HG03575 (cell line): ENCODE measurements around the gene CCR9.

ENCODE experiments used
- ATAC-seq: cut with Tn5 transposase; IDR thresholded peaks from one replicate; pipeline ENCODE4 v1.9.1; 2021; ENCODE audit not compliant: unreplicated experiment, insufficient number of reproducible peaks, low FRiP score; ENCODE audit errors: extremely low read depth

CCR9 gene

DNA sequence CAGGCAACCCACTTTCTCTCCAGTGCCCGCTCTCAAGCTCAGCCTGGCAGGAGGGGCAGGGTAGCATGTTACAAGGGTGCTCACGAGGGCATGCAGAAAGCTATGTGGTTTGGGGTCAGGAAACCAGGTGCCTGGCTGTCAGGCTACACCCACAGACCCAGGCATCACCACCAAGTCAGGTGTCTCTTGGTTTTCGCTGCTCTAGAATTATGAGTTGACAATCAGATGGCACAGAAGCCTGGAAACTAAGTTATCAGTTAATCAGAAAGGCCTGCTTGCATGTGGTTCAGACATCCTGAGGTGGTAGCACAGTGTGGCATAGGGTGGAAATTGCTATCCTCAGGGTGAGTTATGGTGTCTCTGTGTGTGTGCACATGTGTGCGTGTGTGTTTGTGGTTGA, 16.2 kb upstream of the CCR9 start:
- no peak for ATAC-seq

GRCh38 chr3:45871780-45872179, 14.6 kb upstream of the CCR9 start:
- ATAC-seq: no peak

- ATAC-seq: no peak
Observed at GRCh38 chr3:45872569-45872968, 13.8 kb upstream of the CCR9 start.

DNA sequence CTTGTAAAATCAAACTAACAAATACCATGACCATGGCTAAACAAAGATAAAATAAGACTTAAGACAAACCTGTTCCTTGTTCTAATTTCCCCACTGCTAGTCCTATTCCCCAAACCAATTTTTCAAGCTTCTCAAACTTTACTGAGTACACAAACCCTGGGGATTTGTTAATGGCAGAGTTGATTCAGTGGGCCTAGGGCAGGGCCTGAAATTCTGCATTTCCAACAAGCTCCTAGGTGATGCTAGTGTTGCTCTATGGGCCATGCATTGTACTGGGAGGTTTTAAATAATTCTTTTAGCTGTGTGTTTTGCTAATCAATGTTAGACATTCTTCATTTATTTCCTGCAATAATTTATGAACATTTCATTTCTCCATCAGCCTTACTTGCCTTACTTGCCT, 13.3 kb upstream of the CCR9 start:
- ATAC-seq: no peak

GRCh38 chr3:45873638-45874037, 12.7 kb upstream of the CCR9 start:
- no peak for ATAC-seq

- ATAC-seq: no peak
Observed at GRCh38 chr3:45874677-45875346, 11.5 kb upstream of the CCR9 start.

GRCh38 chr3:45878124-45878523, 8.2 kb upstream of the CCR9 start:
- no peak for ATAC-seq

DNA sequence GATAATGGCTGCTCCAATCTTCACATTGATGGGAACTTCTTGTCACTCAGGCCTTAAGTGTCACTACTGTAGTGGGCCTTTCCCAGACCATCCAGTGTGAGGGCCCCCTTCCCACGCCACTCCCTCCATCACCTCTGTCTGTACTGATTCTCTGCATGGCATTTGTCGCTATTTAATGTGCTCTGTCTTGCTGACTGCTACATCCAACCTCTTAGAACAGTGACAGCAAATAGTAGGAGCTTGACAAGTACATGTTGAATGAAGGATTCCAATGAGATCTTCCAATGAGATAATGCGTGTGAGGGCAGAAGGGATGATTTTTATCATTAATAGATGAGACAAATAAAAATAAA, 5.6 kb upstream of the CCR9 start:
- no peak for ATAC-seq

GRCh38 chr3:45881078-45882022, 5.0 kb upstream of the CCR9 start:
- no peak for ATAC-seq

- ATAC-seq: no peak
Observed at GRCh38 chr3:45884368-45885201, 1.8 kb upstream of the CCR9 start.

- no peak for ATAC-seq
Observed at GRCh38 chr3:45887285-45887684, 942 bp downstream of the CCR9 start.

GRCh38 chr3:45887759-45888511, 1.6 kb downstream of the CCR9 start:
- no peak for ATAC-seq

- no peak for ATAC-seq
Observed at GRCh38 chr3:45889337-45889736, 3.0 kb downstream of the CCR9 start.

- ATAC-seq: no peak
Observed at GRCh38 chr3:45890405-45890804, 4.1 kb downstream of the CCR9 start.

GRCh38 chr3:45892161-45892560, 5.8 kb downstream of the CCR9 start:
- ATAC-seq: no peak

- ATAC-seq: no peak
Observed at GRCh38 chr3:45894015-45894414, 7.7 kb downstream of the CCR9 start.

GRCh38 chr3:45895686-45896468, 9.5 kb downstream of the CCR9 start:
- no peak for ATAC-seq

GRCh38 chr3:45896956-45897355, 10.6 kb downstream of the CCR9 start:
- ATAC-seq: no peak
